ENCODE measurements around the gene CSNK1G1. TPM values are rescaled to one million over a fixed set of nuclear protein-coding genes. Genes with fewer than 3 reads are reported as not detected.

CSNK1G1 gene
- total and polyA plus RNA-seq, 2 of the 8 experiments (the other 6 are each of a cell fraction or from before 2014, with no cell fraction given), result 6.0 to 12.9 TPM

- Histone ChIP-seq H2BK12ac (ENCODE audit: low read depth, low read length) (no peak overlapping the region), H4K8ac (ENCODE audit: extremely low read depth, insufficient read depth, low read length) (no peak overlapping the region; the same call in 1 of the 2 replicates), H4K20me1 (replicated peaks in 1 of 2; ENCODE audit: control insufficient read depth in 1 of 2, insufficient read depth in 2 of 2, low read length in 2 of 2) (peaks cover 10 to 20% of the 10 kb centered on the region in 2 experiments), H2AFZ (ENCODE audit: low read length) (no peak overlapping the region), H2BK20ac (ENCODE audit: low read length) (no peak overlapping the region), H2BK5ac (ENCODE audit: low read depth, low read length) (no peak overlapping the region), H3K4ac (replicated peaks; ENCODE audit: insufficient read length, low read depth, low read length) (no peak overlapping the region), H2BK15ac (ENCODE audit: low read length) (no peak overlapping the region), H4K91ac (replicated peaks; ENCODE audit: insufficient read length, low read length) (no peak overlapping the region), H3K14ac (ENCODE audit: insufficient read length) (no peak overlapping the region), H3K18ac (ENCODE audit: extremely low read depth, low read length) (no peak overlapping the region), H3K56ac (replicated peaks; ENCODE audit: insufficient read length, low read depth, low read length) (no peak overlapping the region), H3K23me2 (ENCODE audit: low read depth, low read length) (peaks cover 9% of the 10 kb centered on the region; the same call in 1 of the 2 replicates), H3K9me3 (ENCODE audit: insufficient read depth in 2 of 2, low read depth in 1 of 2, low read length in 1 of 2) (no peaks in the 10 kb centered on the region), H3K4me1 (replicated peaks in 1 of 4; ENCODE audit: control insufficient read depth in 3 of 4, insufficient read depth in 4 of 4, low read length in 3 of 4) (peaks cover 0 to 12% (median 8%) of the 10 kb centered on the region in 4 experiments; a peak in 6 of 7 replicates), H4K5ac (ENCODE audit: insufficient read length, low read depth, low read length) (no peak overlapping the region), H3K9ac (replicated peaks in 1 of 4; ENCODE audit: extremely low read depth in 1 of 4, low read depth in 3 of 4, low read length in 3 of 4) (no peak overlapping the region), H3K4me2 (ENCODE audit: insufficient read depth in 1 of 2, low read depth in 2 of 2, low read length in 2 of 2) (no peak overlapping the region), H3K27me3 (replicated peaks in 1 of 4; ENCODE audit: control insufficient read depth in 3 of 4, extremely low read depth in 1 of 4, insufficient read depth in 3 of 4, low read length in 3 of 4) (peaks cover 0 to 15% (median 12%) of the 10 kb centered on the region in 4 experiments; a peak in 5 of 7 replicates), H3K23ac (ENCODE audit: insufficient read length) (no peak overlapping the region), H3K36me3 (ENCODE audit: control insufficient read depth in 2 of 4, insufficient read depth in 4 of 4, low read length in 3 of 4) (peaks cover 38 to 59% (median 47%) of the 10 kb centered on the region in 4 experiments), H2BK120ac (replicated peaks; ENCODE audit: low read depth, low read length) (no peak overlapping the region), H3K79me1 (ENCODE audit: low read depth, low read length) (no peaks in the 10 kb centered on the region; the same call in 1 of the 2 replicates), H3K27ac (ENCODE audit: low read depth, low read length) (no peak overlapping the region), H3K79me2 (ENCODE audit: control insufficient read depth in 1 of 2, insufficient read depth in 2 of 2, low read length in 2 of 2) (no peaks in the 10 kb centered on the region), H2AK5ac (ENCODE audit: low read depth, low read length) (no peak overlapping the region), H3K4me3 (ENCODE audit: extremely low read depth in 1 of 4, insufficient read depth in 2 of 4, low read depth in 3 of 4, low read length in 4 of 4) (no peak overlapping the region)
- WGBS, 2 experiments (ENCODE audit: extremely low coverage in 1 of 2, insufficient coverage in 1 of 2, insufficient read length in 1 of 2, insufficient replicate concordance in 2 of 2, low coverage in 1 of 2, low lambda C conversion rate in 2 of 2, missing lambda C conversion rate in 1 of 2), result 92% methylated on average over 12 of the region's 15 CpGs; no CpG with 5 or more reads in 1 of the 2 experiments
- DNase-seq (ENCODE audit: low read depth in 1 of 2, low spot score in 2 of 2), result no peak
- POLR2A ChIA-PET (ENCODE audit: partially characterized antibody), result interaction anchor here (0.6 to 2.0 kb wide), 3 partner anchors 9 to 468 kb away, joined by 3 to 7 read pairs (median 3); no protein-coding TSS in a partner anchor
- TF ChIP-seq SIN3A (conservative IDR thresholded peaks at IDR 0.05 in 1 of 2, IDR thresholded peaks at IDR 0.05 in 1 of 2; ENCODE audit: low read depth in 1 of 2, low read length in 2 of 2) (0 out of 4 replicates have a peak, but pooled peaks of 1 of the 2 experiments have one; percentile 15), PHF8 (conservative IDR thresholded peaks at IDR 0.05; ENCODE audit: low read depth, low read length) (no peak)
- CTCF ChIA-PET (ENCODE audit: partially characterized antibody), result interaction anchor here (0.7 to 3.8 kb wide), 6 partner anchors 10 to 343 kb away, joined by 3 to 18 read pairs (median 4); no protein-coding TSS in a partner anchor
- FAIRE-seq, result no peak
Measured at GRCh38 chr15:64155802-64156651, 199.9 kb downstream of the CSNK1G1 start.
